ENCODE data around the gene CLK2. TPM values are rescaled to one million over a fixed set of nuclear protein-coding genes. Genes with fewer than 3 reads are reported as not detected.

The CLK2 gene
- total and polyA plus RNA-seq, 2 of the 13 experiments (the other 11 are each of a cell fraction or from before 2014, with no cell fraction given), result 20.1 to 73.5 TPM

GRCh38 chr1:155250633-155251449 lies 22.5 kb downstream of the CLK2 start:
- ChIA-PET CTCF (ENCODE audit: low intra/inter-chr PET ratio, low total read pairs) (interaction anchor here (0.8 to 4.0 kb wide), 8 partner anchors 9 to 341 kb away, joined by 3 to 71 read pairs (median 6); partner anchors contain the start of genes CLK2 and FDPS), POLR2A (interaction anchor here (0.6 to 3.0 kb wide), 15 partner anchors 9 to 312 kb away, joined by 3 to 24 read pairs (median 6); partner anchors contain the start of genes ASH1L, CLK2, FDPS and SCAMP3)
- no peaks in the 10 kb centered on the region for H4K20me1 ChIP-seq (ENCODE audit: insufficient read depth, low read length)
- intact Hi-C loops (cut with micrococcal nuclease; ENCODE audit: unreplicated experiment), result loop anchor here (1.0 to 2.0 kb wide), 4 partner anchors 44 to 340 kb away; partner anchors contain the start of gene THBS3
- FAIRE-seq (peak; percentile 93), DNase-seq (ENCODE audit: low spot score) (peak; percentile 90), ATAC-seq (peak; percentile 87)
- BruUV-seq (replicated peaks), result no TSS peak
- H3K36me3 ChIP-seq (replicated peaks in 1 of 2; ENCODE audit: control insufficient read depth in 1 of 2, insufficient read depth in 2 of 2, low read length in 2 of 2), result peaks cover 1 to 9% of the 10 kb centered on the region in 2 experiments; a peak in 2 of 5 replicates
- peak overlapping the region; percentile 68 for H3K4me2 ChIP-seq (ENCODE audit: low read depth, low read length)
- no peak overlapping the region for H2AFZ ChIP-seq (ENCODE audit: low read length)
- no peaks in the 10 kb centered on the region for H3K27me3 ChIP-seq (ENCODE audit: control insufficient read depth in 1 of 2, insufficient read depth in 2 of 2, low read length in 2 of 2)
- peaks cover 8% of the 10 kb centered on the region for H3K79me2 ChIP-seq (ENCODE audit: insufficient read depth, low read length)
- 1% methylated on average over 7 of the region's 23 CpGs for WGBS (ENCODE audit: low lambda C conversion rate)
- peak overlapping the region; percentile 71 for H3K27ac ChIP-seq (ENCODE audit: extremely low read length, insufficient read depth, low read length)
- peak overlapping the region in 1 of 3 experiments; percentile 41; a peak in 2 of 6 replicates for H3K4me3 ChIP-seq (replicated peaks in 1 of 3; ENCODE audit: insufficient read depth in 1 of 3, low read depth in 2 of 3, low read length in 3 of 3)
- peaks cover 44% of the 10 kb centered on the region for H3K4me1 ChIP-seq (ENCODE audit: insufficient read depth, low read length)
- peak overlapping the region; percentile 26; the same call in 1 of the 2 replicates for H3K9ac ChIP-seq (ENCODE audit: insufficient read depth, low read depth, low read length)
- in situ Hi-C loops (cut with HindIII; ENCODE audit: extremely low pct_ligation_motif_present, low pct_unique_long_range_greater_than_20kb), result loop anchor here (10.0 kb wide), 1 partner anchor 54 kb away; the partner anchor contains the start of genes FDPS and PKLR
- H3K9me3 ChIP-seq (ENCODE audit: low read length), result no peaks in the 10 kb centered on the region
- TF ChIP-seq ZNF235 (CRISPR knock-in tag; IDR thresholded peaks at IDR 0.05; ENCODE audit: borderline replicate concordance) (peak; percentile 74; the same call in 1 of the 2 replicates), SOX5 (CRISPR knock-in tag; IDR thresholded peaks at IDR 0.05; ENCODE audit: borderline replicate concordance) (peak; percentile 45; the same call in 1 of the 2 replicates), ZNF543 (CRISPR knock-in tag; IDR thresholded peaks at IDR 0.05) (no peak), PAXIP1 (CRISPR knock-in tag; conservative IDR thresholded peaks at IDR 0.05) (peak; percentile 47), ZNF513 (CRISPR knock-in tag; conservative IDR thresholded peaks at IDR 0.05) (no peak)
- TF ChIP-seq, protein P1, sequence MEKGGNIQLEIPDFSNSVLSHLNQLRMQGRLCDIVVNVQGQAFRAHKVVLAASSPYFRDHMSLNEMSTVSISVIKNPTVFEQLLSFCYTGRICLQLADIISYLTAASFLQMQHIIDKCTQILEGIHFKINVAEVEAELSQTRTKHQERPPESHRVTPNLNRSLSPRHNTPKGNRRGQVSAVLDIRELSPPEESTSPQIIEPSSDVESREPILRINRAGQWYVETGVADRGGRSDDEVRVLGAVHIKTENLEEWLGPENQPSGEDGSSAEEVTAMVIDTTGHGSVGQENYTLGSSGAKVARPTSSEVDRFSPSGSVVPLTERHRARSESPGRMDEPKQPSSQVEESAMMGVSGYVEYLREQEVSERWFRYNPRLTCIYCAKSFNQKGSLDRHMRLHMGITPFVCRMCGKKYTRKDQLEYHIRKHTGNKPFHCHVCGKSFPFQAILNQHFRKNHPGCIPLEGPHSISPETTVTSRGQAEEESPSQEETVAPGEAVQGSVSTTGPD (CRISPR knock-in tag; IDR thresholded peaks at IDR 0.05), result 0 out of 2 replicates have a peak, but pooled peaks have one; percentile 36
- TF ChIP-seq, protein P2, sequence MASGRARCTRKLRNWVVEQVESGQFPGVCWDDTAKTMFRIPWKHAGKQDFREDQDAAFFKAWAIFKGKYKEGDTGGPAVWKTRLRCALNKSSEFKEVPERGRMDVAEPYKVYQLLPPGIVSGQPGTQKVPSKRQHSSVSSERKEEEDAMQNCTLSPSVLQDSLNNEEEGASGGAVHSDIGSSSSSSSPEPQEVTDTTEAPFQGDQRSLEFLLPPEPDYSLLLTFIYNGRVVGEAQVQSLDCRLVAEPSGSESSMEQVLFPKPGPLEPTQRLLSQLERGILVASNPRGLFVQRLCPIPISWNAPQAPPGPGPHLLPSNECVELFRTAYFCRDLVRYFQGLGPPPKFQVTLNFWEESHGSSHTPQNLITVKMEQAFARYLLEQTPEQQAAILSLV (CRISPR knock-in tag; IDR thresholded peaks at IDR 0.05; ENCODE audit: borderline replicate concordance), result peak; percentile 52; the same call in 1 of the 2 replicates
- TF ChIP-seq, protein P3, sequence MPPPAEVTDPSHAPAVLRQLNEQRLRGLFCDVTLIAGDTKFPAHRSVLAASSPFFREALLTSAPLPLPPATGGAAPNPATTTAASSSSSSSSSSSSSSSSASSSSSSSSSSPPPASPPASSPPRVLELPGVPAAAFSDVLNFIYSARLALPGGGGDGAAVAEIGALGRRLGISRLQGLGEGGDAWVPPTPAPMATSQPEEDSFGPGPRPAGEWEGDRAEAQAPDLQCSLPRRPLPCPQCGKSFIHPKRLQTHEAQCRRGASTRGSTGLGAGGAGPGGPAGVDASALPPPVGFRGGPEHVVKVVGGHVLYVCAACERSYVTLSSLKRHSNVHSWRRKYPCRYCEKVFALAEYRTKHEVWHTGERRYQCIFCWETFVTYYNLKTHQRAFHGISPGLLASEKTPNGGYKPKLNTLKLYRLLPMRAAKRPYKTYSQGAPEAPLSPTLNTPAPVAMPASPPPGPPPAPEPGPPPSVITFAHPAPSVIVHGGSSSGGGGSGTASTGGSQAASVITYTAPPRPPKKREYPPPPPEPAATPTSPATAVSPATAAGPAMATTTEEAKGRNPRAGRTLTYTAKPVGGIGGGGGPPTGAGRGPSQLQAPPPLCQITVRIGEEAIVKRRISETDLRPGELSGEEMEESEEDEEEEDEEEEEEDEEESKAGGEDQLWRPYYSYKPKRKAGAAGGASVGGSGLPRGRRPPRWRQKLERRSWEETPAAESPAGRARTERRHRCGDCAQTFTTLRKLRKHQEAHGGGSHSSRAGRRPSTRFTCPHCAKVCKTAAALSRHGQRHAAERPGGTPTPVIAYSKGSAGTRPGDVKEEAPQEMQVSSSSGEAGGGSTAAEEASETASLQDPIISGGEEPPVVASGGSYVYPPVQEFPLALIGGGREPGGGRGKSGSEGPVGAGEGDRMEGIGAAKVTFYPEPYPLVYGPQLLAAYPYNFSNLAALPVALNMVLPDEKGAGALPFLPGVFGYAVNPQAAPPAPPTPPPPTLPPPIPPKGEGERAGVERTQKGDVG (CRISPR knock-in tag; IDR thresholded peaks at IDR 0.05; ENCODE audit: borderline replicate concordance), result 0 out of 2 replicates have a peak, but pooled peaks have one; percentile 25

All from HepG2 (cell line).